Stimulated activated CD8-positive, alpha-beta memory T cell treated with anti-CD3 and anti-CD28 coated beads, Interleukin-15, amount 100 ng/mL, for 24 hours (primary cell): ENCODE data around the gene NCOA6.

Experiments used
- DNase-seq: peaks from one replicate; pipeline ENCODE4 v3.0.0-alpha.2; 2020; ENCODE audit warnings: low read depth

Gene NCOA6

DNA sequence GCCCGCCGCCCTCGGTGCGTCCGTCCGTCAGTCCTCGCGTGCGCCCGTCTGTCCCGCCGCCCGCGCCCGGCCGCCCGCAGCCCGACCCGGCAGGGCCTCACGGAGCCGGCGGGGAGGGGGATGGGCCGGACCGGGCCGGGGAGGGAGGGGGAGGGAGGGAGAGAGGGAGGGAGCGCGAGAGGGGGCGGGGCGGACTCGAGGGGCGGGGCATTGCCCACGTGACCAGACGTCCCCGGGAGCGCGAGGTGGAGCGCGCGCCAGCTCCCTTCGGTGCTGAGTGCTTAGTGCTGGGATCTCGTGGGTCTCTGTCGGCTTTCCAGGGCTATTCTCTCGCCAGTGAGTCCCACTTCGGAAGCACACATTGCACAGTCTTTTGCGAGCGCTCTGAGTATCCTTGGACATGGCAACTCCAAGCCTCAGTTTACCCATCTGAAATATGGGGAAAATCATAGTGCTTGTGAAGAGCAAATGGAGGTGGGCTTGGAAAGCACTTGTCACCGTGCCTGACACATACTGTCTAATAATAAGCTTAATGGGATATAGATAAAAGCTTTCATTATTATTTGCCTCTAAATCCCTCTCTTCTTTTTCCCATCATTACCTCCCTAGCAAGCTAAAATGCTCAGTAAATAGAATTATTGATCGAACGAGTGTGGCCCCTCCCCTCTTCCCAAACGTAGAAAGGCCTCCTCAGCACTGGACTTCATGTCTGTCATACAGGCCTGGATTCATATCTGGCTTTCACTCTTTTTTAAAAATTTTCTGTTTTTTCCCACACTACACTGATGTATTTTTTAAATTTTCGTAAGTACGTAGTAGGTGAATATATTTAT, at the start of gene NCOA6:
Gene NCOA6, minus strand, starts transcription at position 122 of the 833 bp plus-strand sequence. CDS start 43,296 bp downstream, outside the sequence.
- DNase-seq = peak; percentile 84

DNA sequence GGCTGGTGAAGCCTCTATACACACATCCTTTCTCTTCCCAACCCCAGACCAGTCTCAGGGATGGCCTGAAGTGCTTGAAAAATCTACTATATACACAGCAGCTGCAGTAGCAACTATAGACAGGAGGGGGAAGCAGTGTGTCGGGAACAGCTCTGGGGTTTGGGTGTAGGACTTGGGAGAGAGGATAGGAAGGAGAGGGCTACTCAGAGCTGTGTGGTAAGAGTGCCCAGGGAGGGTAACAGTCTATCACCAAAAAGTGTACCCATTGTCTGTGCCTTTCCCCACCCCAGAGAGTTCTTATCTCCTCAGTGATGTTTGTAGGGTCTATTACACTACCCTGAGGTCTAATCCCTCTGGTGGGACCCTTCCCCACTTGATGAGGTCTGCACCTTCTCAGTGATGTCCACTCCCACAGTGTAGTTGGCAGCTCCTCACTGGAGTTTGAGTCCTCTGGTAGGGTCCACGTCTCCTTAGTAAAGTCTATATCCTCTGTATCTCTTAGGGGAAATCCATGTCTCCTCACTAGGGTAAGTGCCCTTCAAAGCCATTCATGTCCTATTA, 48.7 kb upstream of the NCOA6 start:
- no peak for DNase-seq

DNA sequence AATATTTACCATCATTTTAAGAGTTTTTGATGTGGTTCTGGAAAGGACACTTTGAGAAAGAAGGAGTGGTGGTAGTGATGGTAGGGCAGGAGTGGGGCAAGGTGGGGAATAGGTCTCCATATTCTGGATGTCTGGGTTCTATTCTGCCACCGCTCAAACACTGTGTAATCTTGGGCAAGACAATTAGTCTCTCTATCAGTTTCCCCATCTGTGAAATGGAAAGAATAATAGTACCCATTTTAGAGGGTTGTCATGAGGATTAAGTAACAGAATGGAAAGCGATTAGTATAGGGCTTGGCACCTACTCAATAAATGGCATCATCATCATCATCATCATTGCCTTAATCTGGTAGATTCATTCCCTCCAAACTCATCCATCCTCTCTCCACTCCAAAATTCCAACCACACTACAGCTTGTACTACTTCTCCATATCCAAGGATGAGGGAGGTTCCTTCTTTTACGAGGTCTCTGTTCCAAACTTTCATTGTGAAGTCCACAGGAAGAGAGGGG, 48.2 kb upstream of the NCOA6 start:
- no peak for DNase-seq

DNA sequence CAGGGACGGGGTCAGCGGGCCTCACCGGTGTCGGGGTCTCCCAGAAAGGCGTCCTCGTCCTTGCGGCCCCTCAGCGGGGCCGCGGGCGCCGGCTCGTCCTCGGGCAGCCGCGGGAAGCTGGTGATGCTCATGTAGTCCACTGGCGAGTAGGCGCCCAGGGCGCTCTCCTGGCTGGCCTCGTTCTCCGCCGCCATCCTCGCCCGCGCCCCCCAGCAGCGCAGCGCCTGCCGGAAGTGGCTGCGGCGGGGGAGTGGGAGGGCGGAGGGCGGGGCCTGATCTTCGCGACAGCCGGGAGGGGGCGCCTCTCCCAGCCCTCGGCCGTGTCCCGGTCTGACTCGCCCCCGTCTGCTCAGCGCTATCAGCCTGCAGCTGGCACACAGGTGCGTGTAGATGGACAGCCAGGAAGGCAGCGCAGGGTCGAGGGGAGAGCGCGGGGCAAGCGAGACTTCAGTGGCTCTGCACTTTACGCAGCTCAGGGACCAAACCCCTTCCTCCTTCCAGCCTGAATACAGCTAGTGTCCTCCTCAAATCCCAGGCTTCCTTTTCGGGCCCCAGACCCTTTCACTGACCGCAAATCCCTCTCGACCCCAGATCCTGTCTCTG, 47.3 kb upstream of the NCOA6 start, which contains the start of gene GGT7:
Gene GGT7, minus strand, starts transcription at position 235 of the 603 bp plus-strand sequence. Its CDS starts 41 bp downstream, at position 194.
- peak; percentile 83 for DNase-seq

DNA sequence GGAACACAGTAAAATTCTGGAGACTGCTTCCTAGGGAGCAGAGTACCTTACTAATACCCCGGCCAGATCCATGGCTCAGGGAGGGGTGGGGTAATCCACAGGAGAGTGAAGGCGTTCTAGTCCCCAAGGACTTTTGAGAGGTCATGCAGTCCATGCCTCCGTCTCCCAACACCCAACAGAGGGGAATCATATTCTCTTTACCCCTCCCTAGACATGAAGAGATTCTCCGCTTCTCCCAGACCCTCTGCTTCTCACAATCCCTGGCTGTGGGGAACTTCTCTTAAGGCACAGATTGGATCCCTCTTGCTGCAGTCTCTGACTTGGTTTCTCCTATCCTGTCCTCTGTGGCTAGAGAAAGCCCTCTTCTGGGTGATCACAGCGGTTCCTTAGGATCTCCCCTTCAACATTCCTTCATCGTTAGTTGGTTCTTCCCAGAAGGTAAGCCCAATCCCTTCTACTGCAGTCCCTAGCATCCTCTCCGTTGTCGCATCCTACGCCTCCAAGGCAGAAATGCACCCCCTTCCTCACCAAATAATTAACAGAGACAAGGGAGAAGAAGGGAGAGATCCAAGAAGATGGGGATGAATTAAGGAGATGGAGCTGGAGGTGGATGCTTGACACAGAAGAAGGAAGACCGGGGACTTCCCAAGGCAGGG, 46.6 kb upstream of the NCOA6 start:
- no peak for DNase-seq

DNA sequence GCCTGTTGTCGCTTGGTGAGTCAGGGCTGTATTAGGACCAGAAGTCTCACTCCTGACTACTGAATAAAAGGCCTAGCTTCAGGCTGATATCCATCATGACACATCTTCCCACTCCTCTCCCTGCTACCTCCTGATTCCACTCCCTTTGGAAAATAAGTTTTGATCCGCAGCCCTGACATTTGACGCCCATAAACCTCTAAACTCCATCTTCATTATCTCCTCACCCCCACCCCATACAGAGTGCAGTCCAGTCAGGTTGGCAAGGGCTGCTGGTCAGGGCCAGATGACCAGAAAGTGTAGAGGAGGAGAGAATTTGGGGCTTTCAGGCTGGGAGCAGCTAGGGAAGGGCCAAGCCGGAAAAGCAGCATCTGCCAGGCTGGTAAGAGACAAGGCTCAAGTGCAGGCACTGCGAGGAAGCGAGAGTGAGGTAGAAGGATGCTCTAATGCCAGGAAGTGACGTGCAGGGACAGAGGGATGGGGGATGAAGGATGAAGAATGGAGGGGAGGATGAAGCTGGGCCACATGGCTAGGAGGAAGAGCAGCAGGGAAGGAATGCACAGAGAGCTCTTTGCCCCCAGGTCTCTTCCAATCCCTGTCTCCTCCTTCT, 46.0 kb upstream of the NCOA6 start:
- DNase-seq = no peak

DNA sequence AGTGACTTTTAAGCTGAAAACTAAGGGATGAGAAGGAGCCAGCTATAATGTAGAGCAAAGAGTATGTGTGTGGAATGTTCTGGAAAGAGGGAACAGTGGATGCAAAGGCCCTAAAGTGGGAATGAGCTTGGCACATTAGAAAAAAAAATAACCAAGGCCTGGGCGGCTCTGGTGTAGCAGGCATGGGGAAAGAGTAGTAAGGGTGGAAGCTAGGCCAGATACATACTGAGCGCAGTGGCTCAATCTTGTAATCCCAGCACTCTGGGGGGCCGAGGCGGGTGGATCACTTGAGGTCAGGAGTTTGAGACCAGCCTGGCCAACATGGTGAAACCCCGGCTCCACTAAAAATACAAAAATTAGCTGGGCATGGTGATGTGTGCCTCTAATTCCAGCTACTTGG, 38.8 kb upstream of the NCOA6 start:
- no peak for DNase-seq

DNA sequence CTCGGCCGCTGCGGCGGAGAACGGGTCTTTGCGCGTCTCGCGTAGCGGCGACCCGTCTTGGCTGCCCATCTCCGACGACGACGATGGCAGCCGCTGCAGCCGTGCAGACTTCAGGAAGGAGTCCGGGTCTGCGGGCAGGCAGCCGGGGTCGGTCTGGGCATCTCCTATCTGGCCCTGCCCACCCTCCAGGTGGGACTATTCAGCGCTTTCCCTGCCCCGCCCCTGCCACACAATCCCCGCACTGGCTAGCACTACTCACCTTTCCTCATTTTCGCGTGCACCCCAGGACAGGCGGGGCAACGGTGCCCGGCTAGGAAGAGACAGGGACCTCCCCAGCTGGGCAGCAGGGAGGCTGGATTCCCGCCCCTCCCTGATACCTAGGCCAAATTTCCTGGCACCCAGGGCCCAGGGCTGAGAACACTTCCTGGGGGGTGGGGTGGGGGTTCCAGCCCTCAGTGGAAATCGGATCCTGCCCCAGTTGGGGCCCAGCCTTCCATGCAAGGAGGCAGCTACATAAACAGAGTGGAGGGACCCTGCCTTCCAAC, 38.0 kb upstream of the NCOA6 start:
- DNase-seq = no peak

DNA sequence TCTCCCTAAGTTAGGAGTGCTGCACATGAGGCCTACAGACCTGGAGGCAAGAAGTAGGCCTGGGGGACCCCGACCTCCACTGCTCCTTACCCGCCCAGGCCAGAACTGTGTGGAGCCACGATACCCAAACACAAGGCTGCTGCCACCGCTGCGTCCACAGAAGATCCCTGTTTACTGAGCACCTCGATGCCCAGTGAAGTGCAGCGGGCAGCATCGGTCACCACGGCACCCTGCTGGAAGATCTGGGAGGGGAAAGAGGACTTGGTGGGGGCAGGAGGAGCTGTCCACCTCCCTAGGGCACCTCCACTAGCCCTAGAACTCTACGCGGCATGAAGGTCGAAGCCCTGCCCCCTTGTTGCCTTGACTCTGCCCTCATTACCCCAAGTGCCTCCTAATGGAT, 37.3 kb upstream of the NCOA6 start:
- no peak for DNase-seq

DNA sequence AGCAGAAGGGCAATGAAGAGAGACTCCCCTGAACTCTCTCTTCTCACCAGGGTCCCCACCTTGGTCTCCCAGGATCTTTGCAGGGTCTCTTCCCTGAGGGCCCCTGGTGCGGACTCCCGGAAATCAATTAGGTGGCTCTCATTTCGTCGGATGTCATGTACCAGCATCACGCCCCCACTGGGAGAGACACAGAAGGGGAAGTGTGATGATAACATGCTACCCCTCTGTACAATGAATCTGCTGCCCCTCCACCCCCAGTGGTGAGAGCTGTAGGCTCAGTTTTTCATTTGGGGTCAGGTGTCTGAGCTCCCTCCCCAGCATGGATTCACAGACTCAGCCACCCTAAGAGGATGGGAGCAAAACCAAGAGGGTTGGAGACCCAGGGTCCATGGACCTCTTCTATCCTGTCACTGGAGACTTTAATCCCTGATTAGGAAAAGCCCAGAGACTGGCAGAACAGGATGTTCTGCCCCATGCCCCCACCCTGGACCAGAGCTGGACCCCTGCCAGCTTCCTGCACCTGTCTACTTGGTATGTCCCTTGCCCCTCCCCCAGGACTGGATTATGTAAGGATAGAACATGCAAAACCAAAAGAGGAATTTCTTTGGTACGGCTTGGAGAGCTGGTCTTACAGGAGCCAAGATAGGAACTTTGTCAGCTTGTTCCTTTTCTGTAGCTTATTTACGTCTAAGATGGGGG, 36.1 kb upstream of the NCOA6 start:
- DNase-seq = no peak

DNA sequence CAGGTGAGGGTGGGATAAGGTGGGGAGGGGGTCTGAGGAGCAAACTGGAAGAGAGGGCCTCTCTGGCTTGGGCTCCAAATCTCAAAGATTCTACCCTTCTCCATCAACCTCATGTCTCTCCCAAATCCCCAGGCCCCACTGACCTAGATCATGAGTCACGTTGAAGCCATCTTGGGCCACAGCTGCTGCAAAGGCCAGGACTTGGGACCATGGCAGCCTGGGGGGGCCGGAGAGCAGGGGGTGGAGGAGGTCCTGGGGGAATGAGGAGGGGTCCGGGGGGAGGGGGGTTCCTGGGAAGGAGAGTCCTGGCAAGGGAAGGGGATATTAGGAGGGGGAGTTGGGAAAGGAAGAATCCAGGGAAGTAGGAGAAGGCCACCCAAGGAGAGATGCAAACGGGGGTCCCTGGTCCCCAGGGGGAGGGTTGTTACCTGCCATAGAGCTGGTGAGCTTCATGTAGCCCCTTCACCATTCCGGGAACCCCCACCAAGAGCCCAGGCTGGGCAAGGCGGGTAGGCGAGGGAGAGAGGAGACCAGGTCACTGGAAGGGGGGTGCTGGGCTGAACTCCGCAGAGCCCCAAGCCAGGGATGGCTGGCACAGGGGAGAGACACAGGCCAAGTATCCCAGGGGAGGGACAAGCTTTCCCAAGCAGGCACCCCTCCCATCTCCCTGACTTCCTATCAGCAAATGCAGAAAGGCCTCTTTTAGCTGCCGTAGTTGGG, 34.5 kb upstream of the NCOA6 start:
- no peak for DNase-seq

DNA sequence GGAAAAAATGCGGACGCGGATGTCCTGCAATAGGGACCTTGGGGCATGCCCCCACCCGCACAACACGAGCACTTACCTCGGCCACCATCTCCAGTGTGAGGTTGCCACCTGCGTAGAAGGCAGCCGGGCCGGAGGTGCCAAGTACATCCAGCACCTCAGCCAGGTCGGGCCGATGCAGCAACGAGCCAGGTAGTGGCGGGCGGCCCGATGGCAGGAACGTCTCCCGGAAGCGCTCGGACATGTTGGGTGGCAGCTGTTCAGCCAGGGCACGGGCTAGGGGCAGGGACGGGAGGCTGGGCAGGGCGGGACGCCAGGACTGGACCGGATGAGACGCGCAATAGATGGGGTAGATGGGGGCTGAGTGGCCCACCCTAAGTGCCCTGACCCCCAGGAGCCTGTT, 33.9 kb upstream of the NCOA6 start:
- no peak for DNase-seq

DNA sequence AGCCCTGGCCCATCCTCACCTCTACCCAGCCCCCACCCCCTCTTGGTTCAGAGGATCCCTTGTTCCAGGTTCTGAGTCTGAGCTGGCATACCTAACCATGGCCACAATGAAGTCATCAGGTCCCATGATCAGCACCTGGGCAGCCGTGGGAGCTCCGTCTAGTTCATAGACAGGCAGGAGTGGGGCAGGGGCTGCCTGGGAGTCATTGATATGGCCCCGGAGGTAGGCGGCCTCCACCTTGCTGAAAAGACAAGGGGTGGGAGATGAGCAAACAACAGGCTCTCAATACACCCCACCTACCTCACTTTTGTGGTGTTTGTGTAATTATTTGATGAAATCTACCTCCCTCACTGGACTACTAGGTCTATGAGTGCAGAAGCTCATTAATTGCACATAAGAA, 26.8 kb upstream of the NCOA6 start:
- no peak for DNase-seq

DNA sequence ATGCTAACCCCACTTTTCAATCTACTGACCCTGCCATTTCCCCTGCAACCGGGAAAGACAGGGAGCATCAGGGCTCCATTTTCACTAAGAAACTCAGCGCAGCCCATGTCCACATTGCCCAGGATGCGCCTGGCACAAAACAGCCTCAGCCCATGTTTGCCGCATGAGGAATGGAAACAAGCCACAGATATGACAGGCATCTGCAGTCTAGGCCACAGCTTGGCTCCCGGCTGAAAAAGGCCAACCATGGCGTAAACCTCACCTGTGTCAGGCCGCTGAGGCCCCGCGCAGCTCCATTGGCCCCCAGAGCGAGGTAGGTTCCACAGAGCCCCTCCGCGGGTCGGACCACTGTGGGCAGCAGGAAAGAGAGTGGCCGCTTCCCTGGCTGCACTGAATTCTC, 25.5 kb upstream of the NCOA6 start:
- DNase-seq = no peak

DNA sequence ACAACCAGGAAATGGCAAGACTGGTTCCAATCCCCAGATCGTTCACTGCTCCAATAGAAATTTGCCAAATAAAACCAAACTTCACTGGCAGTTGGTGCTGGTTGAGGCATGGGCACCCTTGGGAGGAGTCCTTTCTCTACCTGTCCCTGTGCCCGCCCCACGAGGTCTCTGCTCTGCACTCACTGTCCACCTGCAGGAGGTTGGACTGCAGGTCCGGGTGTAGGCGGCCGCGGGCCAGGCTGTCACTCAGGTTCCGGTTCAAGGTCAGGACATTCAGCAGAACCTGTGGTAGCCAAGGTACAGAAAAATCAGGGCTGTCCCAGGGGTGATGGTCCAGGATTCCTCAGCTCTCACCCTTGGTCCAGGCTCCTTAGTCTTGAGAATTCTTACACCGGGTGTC, 24.3 kb upstream of the NCOA6 start:
- no peak for DNase-seq

DNA sequence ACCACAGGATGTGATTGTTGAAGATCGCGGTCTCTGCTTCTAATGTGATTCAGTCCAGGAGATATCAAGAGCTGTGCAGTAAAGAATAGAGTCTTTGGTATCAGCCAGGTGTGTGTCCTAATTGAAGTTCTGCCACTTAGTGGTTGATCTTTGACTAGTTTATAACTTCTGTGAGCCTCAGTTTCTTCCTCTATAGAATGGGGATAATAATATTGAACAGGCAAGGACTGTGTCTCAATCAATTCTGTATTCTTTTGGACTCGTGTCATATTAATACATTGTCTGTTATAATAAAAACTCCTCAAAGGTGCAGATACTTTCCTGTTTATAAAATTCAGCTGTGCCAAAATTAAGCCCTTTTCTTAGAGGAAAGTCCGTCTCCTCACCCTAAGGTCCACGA, 23.1 kb upstream of the NCOA6 start:
- DNase-seq = no peak

DNA sequence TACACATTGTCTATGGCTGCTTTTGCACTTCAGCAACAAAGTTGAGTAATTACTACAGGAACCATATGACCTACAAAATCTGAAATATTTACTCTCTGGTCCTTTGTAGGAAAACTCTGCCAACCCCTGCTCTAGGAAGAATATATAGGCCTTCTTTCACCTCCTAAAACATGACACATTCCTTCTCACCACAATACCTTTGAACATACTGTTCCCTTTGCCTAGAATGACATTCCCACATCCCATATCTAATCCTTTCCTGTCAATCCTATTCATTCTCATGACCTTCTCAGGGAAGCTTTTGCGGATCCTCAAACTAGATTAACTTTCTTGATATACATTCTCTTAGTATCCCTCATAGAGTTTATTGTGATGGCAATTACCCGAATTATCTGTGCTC, 18.0 kb upstream of the NCOA6 start:
- DNase-seq = no peak

DNA sequence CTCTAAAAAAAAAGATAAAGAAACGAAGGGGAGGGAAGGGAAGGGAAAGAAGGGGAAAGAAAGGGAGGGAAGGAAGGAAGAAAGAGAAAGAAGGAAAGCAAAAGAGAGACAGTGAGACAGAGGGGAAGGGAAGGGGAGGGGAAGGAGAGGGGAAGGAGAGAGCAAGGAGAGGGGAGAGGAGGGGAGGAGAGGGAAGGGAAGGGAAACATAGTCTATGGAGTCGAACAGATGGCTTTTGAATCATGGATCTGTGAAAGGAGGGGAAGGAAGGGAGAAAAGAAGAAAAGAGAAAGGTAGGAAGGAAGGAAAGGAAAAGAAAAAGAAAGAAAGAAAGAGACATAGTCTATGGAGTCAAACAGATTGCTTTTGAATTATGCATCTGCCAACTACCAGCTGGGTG, 16.7 kb upstream of the NCOA6 start:
- DNase-seq = no peak

DNA sequence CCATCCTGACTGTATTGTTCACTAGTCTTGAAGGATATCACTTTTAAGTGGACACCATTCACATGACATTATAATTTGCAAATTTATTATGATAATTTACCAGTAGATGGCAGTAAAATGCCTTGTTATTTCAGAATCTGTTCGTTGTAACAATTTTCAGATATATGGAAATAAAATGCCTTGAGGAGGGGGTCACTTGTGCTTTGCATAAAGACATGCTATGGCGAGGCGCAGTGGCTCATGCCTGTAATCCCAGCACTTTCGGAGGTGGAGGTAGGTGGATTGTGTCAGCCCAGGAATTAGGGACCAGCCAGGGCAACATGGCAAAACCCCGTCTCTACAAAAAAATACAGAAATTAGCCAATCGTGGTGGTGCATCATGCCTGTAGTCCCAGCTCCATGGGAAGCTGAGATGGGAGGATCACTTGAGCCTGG, 9.0 kb upstream of the NCOA6 start:
- DNase-seq = no peak

DNA sequence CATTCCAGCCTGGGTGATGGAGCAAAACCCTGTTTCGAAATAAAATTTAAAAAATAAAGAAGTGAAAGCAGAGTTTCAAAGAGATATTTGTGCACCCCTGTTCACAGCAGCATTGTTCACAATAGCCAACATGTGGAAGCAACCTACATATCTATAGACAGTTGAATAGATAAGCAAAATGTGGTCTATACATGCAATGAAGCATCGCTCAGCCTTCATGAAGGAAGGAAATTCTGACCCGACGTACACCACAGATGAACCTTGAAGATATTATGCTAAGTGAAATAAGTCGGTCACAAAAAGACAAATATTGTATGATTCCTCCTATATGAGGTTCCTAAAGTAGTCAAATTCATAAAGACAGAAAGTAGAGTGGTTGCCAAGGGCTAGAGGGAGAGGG, 6.5 kb upstream of the NCOA6 start:
- no peak for DNase-seq

DNA sequence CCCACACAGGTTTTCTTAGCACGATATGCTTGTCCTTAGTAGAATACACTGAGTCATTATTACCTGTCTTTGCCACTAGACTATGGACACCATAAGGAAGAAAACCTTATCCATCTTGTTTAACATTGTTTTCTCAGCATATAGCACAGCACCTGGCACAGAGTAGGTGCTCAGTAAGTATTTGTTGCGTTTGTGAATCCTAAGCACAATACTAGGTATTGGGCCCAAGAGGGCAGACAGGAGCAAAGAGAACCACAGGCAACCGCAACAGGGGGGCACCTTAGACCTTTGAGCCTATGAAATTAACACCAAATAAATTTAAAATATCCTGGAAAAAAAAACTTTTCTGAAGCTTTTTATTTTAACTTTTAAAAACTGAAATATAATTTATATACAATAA, 3.7 kb upstream of the NCOA6 start:
- DNase-seq = no peak
